HCT116 (cell line): ENCODE measurements around the gene CYB5B. TPM values are rescaled to one million over a fixed set of nuclear protein-coding genes. Genes with fewer than 3 reads are reported as not detected.

Experiments used
- ATAC-seq: fragments of 200-7000 bp; cut with Tn5 transposase; 2 replicates; pipeline ENCODE4 v1.9.1; 2020; ENCODE audit warnings: mild to moderate bottlenecking, moderate library complexity
- BruUV-seq: library from RNA; stranded (reverse); fragments of 400-500 nt; replicated peaks from 2 replicates; lab custom pipeline; 2021; lab: Mats Ljungman, UMichigan
- CTCF ChIA-PET: fragments of 300-600 bp; sonication (Branson Sonifier 250); formaldehyde crosslinking; loops from one replicate; lab custom pipeline; 2021; ENCODE audit warnings: antibody characterized with exemption; lab: Charles Lee
- POLR2A ChIA-PET: fragments of 300-600, 350-600 bp; sonication (Branson Sonifier 250); formaldehyde crosslinking; loops from one replicate; lab custom pipeline; 2021; ENCODE audit warnings: antibody characterized with exemption; lab: Charles Lee
- RAD21 ChIA-PET, 2 experiments: fragments of 300-600 bp; sonication (Branson Sonifier 250); formaldehyde crosslinking; loops; one replicate each; lab custom pipeline; 2023; ENCODE audit warnings: low total read pairs in 2 of 2; ENCODE audit not compliant: uncharacterized antibody in 2 of 2, unreplicated experiment in 2 of 2, low non-redundant PET in 1 of 2; lab: Charles Lee
- DNase-seq: peaks from one replicate; pipeline ENCODE4 v3.0.0-alpha.2; 2010; ENCODE audit warnings: low read depth, low spot score
- H2AFZ ChIP-seq: fragments of 200-600 bp; shearing (Covaris generic), sonication (generic); 2 replicates; pipeline ENCODE4 v1.6.1; 2017; ENCODE audit warnings: low read depth, mixed run types, mixed read lengths, antibody characterized with exemption, low read length; ENCODE audit not compliant: poor library complexity, severe bottlenecking
- H3K27ac ChIP-seq: 2 replicates; pipeline ENCODE4 v1.5.1; 2012; ENCODE audit warnings: low read depth, low read length
- H3K27me3 ChIP-seq: fragments of 200-600 bp; sonication (generic); 2 replicates; pipeline ENCODE4 v1.6.1; 2016; ENCODE audit warnings: mixed run types, low read length, mixed read lengths; ENCODE audit not compliant: insufficient read depth
- H3K36me3 ChIP-seq, 2 experiments: fragments of 200-500 bp in 1 of 2; fragments of 200-600 bp in 1 of 2; sonication (Bioruptor generic) in 1 of 2; sonication (generic) in 1 of 2; 2 replicates each; pipeline versions ENCODE4 v1.5.1 to v1.6.1; 2014 to 2016; ENCODE audit warnings: low read length in 2 of 2, inconsistent platforms in 1 of 2, mixed read lengths in 1 of 2, mixed run types in 1 of 2; ENCODE audit not compliant: insufficient read depth in 2 of 2, control insufficient read depth in 1 of 2
- H3K4me1 ChIP-seq, 2 experiments: fragments of 200-600 bp in 1 of 2; sonication (generic) in 1 of 2; 2 replicates each; pipeline versions ENCODE4 v1.5.1 to v1.6.1; 2012 to 2017; ENCODE audit warnings: low read length in 2 of 2, inconsistent platforms in 1 of 2, mild to moderate bottlenecking in 1 of 2, mixed read lengths in 1 of 2, mixed run types in 1 of 2, moderate library complexity in 1 of 2; ENCODE audit not compliant: insufficient read depth in 2 of 2, control insufficient read depth in 1 of 2
- H3K4me2 ChIP-seq: fragments of 200-600 bp; sonication (generic); 2 replicates; pipeline ENCODE4 v1.6.1; 2017; ENCODE audit warnings: mixed run types, low read length, mixed read lengths
- H3K4me3 ChIP-seq, 2 experiments: fragments of 200-600 bp in 1 of 2; sonication (generic) in 1 of 2; replicated peaks in 1 of 2; 2 replicates each; pipeline ENCODE4 v1.5.1; 2011 to 2016; ENCODE audit warnings: low read length in 2 of 2, control low read depth in 1 of 2, low read depth in 1 of 2, mild to moderate bottlenecking in 1 of 2, mixed read lengths in 1 of 2, mixed run types in 1 of 2
- H3K79me2 ChIP-seq: fragments of 200-600 bp; sonication (generic); 2 replicates; pipeline ENCODE4 v1.6.1; 2017; ENCODE audit warnings: mild to moderate bottlenecking, mixed run types, low read length, moderate library complexity, mixed read lengths; ENCODE audit not compliant: insufficient read depth
- H3K9ac ChIP-seq: fragments of 200-600 bp; sonication (generic); 2 replicates; pipeline ENCODE4 v1.6.1; 2016; ENCODE audit warnings: low read length, mixed read lengths
- H3K9me2 ChIP-seq: fragments of 200-600 bp; sonication (generic), shearing (Covaris generic); 2 replicates; pipeline ENCODE4 v1.6.1; 2017; ENCODE audit warnings: mixed run types, mild to moderate bottlenecking, moderate library complexity; ENCODE audit not compliant: insufficient read depth
- H3K9me3 ChIP-seq, 2 experiments: fragments of 200-500 bp in 1 of 2; fragments of 200-600 bp in 1 of 2; sonication (Bioruptor generic) in 1 of 2; sonication (generic) in 1 of 2; 2 replicates each; pipeline ENCODE4 v1.6.1; 2014 to 2017; ENCODE audit warnings: low read length in 2 of 2, mixed read lengths in 2 of 2, inconsistent platforms in 1 of 2, low read depth in 1 of 2, mild to moderate bottlenecking in 1 of 2, mixed run types in 1 of 2, moderate library complexity in 1 of 2; ENCODE audit not compliant: control insufficient read depth in 1 of 2, insufficient read depth in 1 of 2
- H4K20me1 ChIP-seq: fragments of 200-600 bp; sonication (generic), shearing (Covaris generic); 2 replicates; pipeline ENCODE4 v1.6.1; 2017; ENCODE audit warnings: mixed run types, mild to moderate bottlenecking, moderate library complexity; ENCODE audit not compliant: insufficient read depth
- ELF1 ChIP-seq: IDR thresholded peaks from 2 replicates; pipeline ENCODE4 v1.6.1; 2012; ENCODE audit warnings: low read depth, borderline replicate concordance
- EZH2phosphoT487 ChIP-seq: fragments of 200-600 bp; IDR thresholded peaks from 2 replicates; pipeline ENCODE4 v1.6.1; 2018; ENCODE audit warnings: antibody characterized with exemption, borderline replicate concordance
- FOSL1 ChIP-seq: IDR thresholded peaks from 2 replicates; pipeline ENCODE4 v1.6.1; 2012; ENCODE audit warnings: low read depth
- POLR2A ChIP-seq: IDR thresholded peaks from 2 replicates; pipeline ENCODE4 v1.7.0; 2011; ENCODE audit warnings: borderline replicate concordance; ENCODE audit not compliant: insufficient read depth, insufficient read length; ENCODE audit errors: extremely low read depth
- RAD21 ChIP-seq: IDR thresholded peaks from 2 replicates; pipeline ENCODE4 v1.6.1; 2012; ENCODE audit warnings: low read depth, mild to moderate bottlenecking
- REST ChIP-seq: IDR thresholded peaks from 2 replicates; pipeline ENCODE4 v1.6.1; 2012; ENCODE audit warnings: low read depth
- TCF7L2 ChIP-seq: IDR thresholded peaks from 2 replicates; pipeline ENCODE4 v1.7.0; 2011; ENCODE audit warnings: borderline replicate concordance, inconsistent platforms; ENCODE audit not compliant: insufficient read depth, insufficient read length; ENCODE audit errors: extremely low read depth
- ZNF274 ChIP-seq: fragments of 200-500 bp; sonication (Bioruptor generic); IDR thresholded peaks from 2 replicates; pipeline ENCODE4 v1.6.1; 2014; ENCODE audit warnings: mild to moderate bottlenecking, low read depth, low read length, inconsistent platforms
- intact Hi-C: fragments of 100-400 bp; cut with micrococcal nuclease; formaldehyde crosslinking; loops from 2 replicates; pipeline ENCODE4 v1.10.0; 2022
- total RNA-seq: library from RNA; stranded (reverse); gene quantifications from one replicate; pipeline ENCODE4 v1.2.1, GENCODE V29; 2021; ENCODE audit not compliant: unreplicated experiment

Gene CYB5B
- total RNA-seq, 1 experiment from 2014 or later: 689 TPM

- TF ChIP-seq ELF1 (no peak), FOSL1 (no peak), ZNF274 (no peak), POLR2A (no peak), RAD21 (no peak), REST (no peak), TCF7L2 (no peak), EZH2phosphoT487 (no peak)
- DNase-seq (no peak), ATAC-seq (no peak)
- no peaks in the 10 kb centered on the region for H3K9me3 ChIP-seq
- intact Hi-C loops: no loop called here
- ChIA-PET RAD21 (no interaction called here), CTCF (no interaction called here), POLR2A (no interaction called here)
- no peaks in the 10 kb centered on the region for H4K20me1 ChIP-seq
- H3K9ac ChIP-seq: 0 out of 2 replicates have a peak overlapping the region, but pooled peaks have one; percentile 2
- H3K4me1 ChIP-seq: peaks cover 90 to 93% of the 10 kb centered on the region in 2 experiments
- peaks cover 85% of the 10 kb centered on the region for H3K79me2 ChIP-seq
- no peaks in the 10 kb centered on the region for H3K9me2 ChIP-seq
- H2AFZ ChIP-seq: no peak overlapping the region
- H3K36me3 ChIP-seq: peaks cover 17 to 48% of the 10 kb centered on the region in 2 experiments
- no TSS peak for BruUV-seq
- no peak overlapping the region for H3K4me3 ChIP-seq
- H3K27ac ChIP-seq: peak overlapping the region; percentile 83
- no peaks in the 10 kb centered on the region for H3K27me3 ChIP-seq
- H3K4me2 ChIP-seq: no peak overlapping the region
Observed at GRCh38 chr16:69466547-69466946, 42.1 kb downstream of the CYB5B start.
